Activated T-cell treated with anti-CD3 and anti-CD28 coated beads for 1 hour (primary cell): ENCODE results near the gene SELENON.

Experiments
- DNase-seq: peaks from one replicate; pipeline ENCODE4 v3.0.0-alpha.2; 2020; ENCODE audit warnings: low read depth

The SELENON gene, protein sequence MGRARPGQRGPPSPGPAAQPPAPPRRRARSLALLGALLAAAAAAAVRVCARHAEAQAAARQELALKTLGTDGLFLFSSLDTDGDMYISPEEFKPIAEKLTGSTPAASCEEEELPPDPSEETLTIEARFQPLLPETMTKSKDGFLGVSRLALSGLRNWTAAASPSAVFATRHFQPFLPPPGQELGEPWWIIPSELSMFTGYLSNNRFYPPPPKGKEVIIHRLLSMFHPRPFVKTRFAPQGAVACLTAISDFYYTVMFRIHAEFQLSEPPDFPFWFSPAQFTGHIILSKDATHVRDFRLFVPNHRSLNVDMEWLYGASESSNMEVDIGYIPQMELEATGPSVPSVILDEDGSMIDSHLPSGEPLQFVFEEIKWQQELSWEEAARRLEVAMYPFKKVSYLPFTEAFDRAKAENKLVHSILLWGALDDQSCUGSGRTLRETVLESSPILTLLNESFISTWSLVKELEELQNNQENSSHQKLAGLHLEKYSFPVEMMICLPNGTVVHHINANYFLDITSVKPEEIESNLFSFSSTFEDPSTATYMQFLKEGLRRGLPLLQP

DNA sequence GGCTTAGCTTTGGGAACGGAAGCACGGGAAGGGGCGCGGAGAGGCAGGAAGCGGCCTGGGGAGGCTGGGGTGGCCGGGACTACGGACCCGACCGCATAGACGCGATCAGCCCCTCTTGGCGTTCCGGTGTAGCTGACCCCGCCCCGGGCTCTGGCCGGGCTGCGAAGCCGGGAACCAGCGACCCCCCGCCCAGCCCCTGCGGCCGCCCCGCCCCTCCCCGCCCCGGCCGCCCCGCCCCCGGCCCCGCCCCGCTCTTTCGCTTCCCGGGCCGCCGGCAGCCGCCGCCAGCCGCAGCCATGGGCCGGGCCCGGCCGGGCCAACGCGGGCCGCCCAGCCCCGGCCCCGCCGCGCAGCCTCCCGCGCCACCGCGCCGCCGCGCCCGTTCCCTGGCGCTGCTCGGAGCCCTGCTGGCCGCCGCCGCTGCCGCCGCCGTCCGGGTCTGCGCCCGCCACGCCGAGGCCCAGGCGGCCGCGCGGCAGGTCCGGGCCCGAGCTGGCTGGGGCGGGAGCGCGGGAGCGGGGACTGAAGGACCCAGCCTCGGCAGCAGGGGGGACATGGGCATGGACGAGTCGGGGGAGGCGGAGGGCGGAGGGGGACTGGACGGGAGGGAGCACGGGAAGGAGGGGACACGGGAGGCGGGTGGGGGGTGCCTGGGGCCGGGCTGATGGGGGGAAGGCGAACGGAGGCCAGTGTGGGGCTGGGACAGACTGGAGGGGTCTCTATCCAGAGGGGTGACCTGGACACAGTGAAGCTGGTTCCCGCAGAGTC, at the start of gene SELENON:
SELENON (plus strand) TSS at position 259 of the 768 bp plus-strand sequence; CDS start at position 297, 38 bp downstream.
- DNase-seq: no peak

DNA sequence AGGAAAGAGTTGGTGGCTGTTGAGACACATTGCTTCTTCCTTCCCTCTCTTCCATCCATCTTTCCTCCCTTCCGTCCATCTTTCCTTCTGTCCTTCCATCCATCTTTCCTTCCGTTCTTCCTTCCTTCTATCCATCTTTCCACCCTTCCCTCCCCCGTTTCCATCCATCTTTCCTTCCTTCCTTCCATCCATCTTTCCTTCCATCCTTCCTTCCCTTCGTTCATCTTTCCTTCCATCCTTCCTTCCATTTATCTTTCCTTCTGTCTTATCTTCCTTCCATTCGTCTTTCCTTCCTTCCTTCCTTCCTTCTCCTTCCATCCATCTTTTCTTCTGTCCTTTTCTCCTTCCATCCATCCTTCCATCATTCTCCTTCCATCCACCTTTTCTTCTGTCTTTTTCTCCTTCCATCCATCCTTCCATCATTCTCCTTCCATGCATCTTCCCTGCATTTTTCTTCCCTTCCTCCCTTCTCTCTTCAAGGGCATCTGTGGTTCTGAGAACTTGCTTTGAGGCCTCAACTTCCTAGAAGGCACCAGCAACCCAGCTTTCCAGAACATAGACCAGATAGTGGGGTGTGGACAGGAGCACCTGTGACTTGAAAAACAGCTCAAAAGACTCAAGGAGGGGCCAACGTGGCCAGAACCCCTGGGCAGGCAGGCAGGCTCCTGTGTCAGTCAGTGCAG, 48.9 kb upstream of the SELENON start:
- DNase-seq: no peak

DNA sequence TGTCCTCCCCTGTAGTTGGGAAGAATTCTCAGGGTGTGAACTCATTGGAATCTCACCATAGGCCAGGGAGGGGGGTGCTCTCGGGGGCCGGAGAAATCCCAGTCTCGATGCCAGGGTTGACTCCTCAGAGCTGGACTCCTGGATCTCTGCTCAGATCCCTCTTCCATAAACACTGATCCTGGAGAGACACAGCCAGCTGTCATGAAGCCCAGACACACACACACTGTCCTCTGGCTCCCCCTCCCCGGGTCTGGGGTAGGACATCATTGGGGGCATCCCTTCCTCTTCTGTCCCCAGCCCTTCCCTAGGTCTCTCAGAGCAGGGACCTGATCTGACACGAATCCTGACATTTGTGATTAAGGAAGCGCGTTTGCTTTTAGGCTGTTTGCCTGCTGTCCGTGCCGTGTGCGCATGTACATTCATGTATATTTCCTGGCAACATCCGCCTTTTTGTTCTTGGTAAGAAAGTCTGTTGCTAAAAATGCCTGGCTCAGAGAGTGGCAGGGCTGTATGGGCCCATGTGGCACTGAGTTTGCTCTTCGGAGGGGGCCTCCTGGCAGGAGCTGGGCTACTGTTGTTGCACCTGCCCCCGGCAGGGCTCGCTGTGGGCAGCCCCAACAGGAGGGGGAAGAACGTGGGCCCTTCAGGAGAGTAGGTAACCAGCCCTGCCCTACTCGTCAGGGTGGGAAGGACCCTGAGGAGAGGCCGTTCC, 45.4 kb upstream of the SELENON start:
- peak; percentile 15 for DNase-seq

DNA sequence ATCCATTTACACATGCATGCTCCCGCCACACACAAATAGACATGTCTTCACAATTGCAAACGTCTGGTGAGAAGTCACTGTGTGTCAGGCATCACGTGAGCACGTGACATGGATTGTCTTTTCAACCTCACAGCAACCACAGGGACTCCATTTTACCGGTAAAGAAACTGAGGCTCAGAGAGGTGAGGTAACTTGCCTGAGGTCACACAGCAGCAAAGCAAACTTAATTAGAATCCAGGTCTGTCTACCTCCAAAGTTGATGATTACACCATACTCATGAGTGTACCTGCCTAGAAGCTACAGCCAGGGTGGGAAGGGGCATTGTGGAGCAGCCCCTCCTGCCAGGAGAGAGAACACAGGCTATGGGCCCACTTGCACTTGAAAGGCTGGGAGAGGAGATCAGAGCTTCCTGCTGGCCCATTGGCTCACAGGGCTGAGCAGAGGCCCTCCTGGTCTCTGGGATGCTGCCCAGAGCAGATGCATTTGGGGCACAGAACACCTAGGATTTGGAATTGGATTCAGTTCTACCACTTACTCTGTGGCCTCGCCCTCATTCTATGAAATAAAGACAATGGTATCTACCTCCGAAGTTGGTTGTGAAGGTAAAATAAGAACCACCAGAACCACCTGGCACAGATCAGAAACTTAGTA, 44.4 kb upstream of the SELENON start:
- no peak for DNase-seq

DNA sequence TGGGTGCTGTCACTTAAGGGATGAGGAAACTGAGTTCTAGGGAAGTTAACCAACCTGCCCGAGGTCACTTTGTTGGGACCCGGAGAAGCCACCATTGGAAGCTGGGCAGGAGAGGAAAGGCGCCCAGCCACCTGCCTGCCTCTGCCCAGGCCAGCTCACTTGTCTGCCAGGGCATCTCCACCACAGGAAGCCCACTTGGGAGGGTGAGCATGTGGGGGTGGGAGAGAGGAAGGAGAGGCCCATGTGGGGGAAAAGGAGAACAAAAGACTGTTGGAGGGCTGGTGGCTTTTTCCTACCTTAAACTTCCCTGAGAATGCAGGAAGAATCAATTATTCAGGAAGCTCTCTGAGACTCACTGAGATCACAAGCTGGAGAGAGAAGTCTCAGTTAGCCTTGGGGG, 43.8 kb upstream of the SELENON start:
- DNase-seq: no peak

DNA sequence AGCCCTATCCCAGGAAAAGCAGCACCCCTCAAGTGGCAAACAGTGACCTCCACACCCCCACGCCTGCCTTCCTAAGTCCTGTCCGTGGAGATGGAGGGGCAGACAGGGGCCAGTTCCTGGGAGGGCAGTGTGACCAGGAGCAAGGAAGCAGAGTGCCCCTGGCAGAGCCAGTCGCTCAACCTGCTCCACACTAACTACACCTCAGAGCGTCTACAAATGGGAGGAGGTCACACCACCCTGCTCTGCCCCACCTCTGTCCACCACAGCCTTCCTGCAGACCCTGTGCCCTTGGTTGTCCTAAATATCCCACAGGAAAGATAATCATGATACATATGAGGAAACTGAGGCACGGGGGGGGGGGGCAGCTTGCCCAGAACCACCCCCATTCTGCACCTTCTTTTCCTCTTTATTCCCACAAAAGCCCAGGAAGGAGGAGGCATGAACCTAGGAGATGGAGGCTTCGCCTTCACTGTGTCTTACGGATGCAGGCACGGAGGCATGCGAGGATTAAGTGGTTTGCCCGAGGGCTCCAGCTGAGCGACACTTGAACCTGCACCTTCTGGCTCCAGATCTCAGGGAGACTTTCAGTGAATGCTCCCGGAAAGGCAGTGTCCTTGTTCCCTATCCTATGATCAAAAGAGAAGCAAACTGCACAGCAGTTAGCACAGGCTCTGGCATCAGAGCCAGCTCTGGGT, 42.7 kb upstream of the SELENON start:
- no peak for DNase-seq

DNA sequence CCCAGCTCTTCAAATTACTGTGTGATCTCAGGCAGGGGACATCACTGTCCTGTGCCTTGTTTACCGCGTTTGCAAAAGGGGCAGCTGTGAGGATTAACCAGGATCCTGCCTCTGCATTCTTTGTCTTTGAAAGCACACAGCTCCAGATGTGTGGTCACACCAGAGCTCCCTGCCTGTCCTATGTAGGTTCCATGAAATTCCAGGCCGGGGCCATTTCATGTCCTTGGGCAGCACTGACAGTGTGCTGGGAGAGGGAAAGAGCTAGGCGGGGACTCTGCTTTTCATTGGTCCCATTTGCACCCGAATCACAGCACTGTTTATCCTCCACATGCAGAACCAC, 42.2 kb upstream of the SELENON start:
- no peak for DNase-seq

DNA sequence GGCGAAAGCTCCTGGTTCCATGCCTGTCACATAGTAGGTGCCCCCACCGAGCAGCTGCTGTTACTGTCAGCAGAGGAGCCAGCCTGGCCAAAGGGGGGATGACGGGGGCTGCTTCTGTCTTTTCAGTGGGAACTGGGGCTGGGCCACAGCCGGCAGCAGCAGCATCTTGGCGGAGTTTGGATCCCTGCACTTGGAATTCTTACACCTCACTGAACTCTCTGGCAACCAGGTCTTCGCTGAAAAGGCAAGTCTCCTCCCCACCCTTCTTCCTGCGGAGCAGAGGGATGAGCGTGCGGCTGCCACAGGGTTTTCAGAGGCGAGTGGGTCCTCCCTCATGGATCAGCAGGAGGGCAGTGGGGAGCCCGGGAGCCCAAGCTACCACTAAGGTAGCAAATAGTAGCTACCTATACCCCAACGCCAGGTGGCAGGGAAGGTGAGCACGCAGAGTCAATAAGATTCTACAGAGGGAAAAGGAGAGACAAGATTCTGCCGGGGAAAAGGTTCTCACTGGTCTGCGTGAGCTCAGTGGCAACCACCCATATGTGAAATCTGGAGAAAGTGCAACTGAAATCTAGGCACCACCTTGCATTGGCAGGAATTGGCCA, 41.4 kb upstream of the SELENON start:
- no peak for DNase-seq

DNA sequence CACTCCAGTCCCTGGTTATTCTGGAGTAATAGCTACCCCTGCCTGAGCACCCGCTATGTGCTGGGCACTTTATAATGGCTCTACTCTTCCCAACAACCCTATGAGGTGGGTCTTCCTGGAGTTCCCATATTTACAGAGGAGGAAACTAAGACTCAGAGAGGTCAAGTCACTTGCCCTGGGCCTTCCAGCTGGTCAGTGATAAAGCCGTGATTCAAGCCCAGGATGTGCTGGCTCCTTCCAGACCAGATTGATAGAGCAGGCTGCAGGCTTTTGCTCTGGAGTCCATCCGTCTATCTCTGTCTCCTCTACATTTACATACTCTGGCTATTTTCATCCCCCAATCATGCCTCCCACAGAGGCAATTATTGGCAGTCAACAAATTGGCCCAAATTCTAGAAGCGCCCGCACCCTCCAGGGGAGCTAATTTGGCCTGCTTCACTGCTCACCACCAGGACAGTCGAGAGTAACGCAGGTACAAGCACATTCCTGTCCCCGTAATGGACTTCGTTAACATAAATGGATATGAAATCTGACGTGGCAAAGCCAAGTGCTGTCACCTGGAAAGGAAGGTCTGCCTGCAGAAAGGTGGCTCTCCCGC, 39.8 kb upstream of the SELENON start:
- no peak for DNase-seq

DNA sequence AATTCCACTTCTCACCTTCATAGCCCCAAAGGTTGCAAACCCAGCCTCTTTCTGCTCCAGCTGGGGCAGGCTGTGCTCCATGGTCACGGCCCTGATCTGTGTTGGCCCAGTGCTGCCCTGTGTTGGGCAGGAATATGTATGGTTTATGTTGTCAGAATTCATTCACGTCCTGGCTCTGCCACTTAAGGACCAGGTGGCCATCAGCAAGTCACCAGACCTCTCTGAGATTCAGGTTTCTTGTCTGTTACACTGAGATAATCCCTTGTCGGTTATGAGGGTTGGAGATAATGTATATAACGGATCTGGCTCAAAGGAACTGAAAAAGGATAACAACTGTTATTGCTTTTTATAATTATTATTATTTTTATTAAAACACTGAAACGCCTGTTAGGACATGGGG, 39.1 kb upstream of the SELENON start:
- DNase-seq: no peak

DNA sequence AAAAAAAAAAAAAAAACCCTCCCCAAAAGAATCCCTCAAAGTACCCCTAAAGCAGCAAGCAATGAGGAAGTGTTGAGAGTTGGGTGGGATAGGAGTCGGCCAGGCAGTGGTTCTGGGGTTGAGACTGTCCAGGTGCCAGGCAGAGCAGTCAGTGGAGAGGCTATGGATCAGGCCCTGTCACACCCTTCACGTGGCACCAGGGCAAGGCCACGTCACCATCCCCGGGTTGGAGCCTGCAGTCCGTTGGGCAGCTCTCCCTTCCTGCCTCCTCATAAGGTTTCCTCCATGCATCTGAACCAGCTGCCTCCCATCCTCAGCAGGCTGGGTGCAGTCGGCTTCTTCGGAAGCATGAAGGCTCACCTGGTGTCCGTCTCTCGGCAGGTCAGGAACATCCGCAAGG, 36.5 kb upstream of the SELENON start:
- DNase-seq: no peak

DNA sequence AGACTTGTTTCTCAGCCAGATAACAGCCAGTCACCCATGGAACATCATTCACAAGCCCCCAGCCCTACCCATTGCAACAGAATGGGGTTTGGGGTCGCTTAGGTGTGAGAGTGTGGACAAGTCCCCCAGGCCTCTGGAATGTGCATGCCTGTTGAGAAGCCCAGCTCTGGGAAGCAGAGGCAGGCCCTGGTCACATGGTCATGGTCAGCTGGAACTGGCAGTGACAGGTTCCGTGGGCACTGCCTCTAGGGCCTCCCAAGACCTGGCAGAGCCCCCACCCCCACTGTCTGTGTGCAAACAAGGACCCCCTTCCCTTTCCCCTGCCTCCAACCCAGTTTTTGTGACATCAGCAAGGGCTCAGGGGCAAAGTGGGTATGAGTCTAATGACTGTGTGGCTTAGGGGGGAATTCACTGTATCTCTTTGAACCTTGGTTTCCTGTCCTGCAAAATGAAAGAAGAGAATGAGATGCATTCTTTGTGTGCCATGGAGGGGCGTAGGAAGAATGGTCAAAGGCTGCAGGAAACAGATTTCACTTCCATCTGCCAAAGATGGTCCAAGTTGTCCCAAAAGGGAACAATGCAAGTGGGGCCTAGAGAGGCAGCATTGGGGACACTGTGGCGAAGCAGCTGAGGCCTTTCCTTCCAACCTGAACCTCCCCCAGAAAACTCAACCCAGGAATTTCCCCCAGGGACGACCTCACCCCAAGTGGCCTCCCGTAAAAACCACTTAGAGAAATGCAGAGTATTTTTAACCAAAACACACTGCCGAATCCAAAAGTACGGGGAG, 34.7 kb upstream of the SELENON start:
- DNase-seq: no peak

DNA sequence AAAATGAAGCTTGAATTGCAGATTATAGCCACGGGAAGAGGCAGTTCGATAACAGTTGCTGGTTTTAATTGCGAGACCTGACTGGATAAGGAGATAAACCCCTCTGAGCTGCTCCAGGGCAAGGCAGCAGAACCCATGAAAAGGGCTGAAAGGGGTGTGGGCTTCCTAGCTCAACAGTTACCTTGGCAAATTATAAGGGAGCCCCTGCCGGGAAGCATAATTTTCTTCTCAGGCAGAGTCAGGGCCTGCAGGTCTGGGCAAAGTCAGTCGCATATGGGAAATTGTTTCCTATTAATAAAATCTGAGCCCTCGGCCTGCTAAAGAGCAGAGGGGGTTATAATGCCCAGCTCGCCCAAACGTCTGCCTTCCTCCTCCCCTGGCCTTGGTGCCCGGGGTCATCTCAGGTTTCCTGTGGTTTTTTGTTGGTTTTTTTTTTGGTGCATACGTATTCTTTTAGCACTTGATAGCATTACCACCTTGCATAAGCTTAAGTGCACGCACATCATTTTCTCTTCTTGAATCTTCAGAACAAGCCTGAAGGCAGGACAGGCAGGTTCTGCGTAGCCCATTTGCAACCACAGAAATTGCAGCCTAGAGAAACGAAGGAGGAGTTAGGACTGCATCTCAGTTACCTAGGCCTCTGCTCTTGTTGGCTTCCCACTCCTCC, 33.9 kb upstream of the SELENON start:
- no peak for DNase-seq

DNA sequence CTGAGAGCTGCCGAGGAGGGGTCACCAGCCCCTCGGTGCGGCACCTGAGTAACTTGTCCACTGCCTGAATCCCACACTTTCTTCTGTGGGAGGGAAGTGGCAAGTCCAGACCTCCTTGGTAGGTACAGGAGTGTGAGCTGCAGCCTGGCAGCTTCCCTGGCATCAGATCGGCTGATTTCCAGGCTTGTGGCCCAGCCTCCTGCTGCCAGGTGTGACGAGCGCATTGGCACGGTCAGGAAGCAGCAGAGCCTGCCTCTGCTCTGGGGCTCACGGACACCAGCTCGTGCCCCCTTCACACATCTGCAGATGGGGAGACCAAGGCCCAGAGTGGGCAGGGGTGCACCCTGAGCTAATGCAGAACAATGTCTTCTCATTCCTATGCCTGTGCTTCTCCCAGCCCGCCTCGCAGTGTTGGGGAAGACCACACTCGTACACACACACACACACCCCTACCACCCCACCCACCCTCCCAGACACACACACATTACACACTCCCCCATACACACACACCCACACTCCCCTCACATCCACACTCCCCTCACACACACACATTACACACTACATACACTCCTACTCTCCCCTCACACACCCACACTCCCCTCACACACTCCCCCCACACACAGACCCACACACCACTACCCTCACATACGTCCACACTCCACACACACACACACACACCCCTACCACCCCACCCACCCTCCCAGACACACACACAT, 33.1 kb upstream of the SELENON start:
- no peak for DNase-seq

DNA sequence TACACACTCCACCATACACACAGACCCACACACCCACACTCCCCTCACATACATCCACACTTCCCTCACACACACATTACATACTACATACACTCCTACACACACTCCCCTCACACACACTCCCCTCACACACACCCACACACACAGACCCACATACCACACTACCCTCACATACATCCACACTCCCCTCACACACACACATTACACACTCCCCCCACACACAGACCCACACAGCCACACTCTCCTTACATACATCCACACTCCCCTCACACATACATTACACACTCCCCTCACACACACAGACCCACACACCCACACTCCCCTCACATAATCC, 32.6 kb upstream of the SELENON start:
- no peak for DNase-seq

DNA sequence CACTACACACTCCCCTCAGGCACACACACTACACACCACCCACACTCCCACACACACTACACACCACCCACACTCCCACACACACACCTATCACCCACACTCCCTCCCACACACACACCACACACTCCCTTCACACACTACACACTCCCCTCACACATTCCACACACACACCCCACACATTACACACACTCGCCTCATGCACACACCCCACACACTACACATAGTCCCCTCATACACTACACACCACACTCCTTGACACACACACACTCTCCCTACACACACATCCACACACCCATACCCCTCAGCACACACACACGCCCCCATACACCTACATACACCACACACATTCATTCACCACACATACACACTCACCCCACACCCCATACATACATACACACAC, 31.0 kb upstream of the SELENON start:
- DNase-seq: no peak

DNA sequence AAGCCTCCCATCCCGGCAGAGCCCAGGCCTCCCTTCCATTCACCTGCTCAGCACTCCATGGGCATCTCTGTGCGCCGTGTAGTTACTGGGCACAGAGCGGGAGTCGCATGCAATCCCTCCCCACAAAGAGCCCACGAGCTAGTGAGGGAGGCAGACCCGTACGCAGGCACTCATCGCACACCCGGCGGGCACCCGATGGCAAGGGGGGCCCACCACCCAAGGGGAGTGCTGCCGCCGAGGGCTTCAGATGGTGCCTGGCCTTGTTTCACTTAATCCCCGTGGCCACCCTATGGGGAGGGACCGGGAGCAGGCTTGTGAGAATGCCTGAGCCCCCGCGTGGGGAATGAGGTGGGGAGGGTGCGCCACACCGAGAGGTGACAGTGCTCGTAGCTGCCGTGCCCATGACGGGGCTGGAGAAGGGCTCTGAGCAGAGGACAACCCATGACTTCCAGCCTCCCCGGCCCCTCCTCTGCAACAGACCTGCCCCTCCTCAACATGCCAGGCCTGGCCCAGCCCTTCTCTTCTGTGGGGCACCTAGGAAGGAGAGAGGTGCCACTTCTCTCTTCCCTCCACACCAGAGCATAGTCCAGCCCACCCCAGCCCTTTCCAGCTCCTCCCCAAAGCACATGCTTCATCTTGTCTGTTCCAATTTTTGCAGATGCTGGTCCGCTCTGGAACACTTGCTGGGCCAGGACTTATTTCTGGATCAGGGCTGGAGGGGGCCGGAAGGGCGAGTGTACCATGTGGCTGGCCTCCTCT, 30.2 kb upstream of the SELENON start:
- DNase-seq: no peak
